IMR-90 (cell line): ENCODE data around the gene UBASH3A. TPM values are rescaled to one million over a fixed set of nuclear protein-coding genes. Genes with fewer than 3 reads are reported as not detected.
A peak's percentile ranks its signal among the peaks of the same experiment; 100 is the strongest.

ENCODE experiments used
- ATAC-seq: fragments of 200-7000 bp; cut with Tn5 transposase; 2 replicates; pipeline ENCODE4 v1.9.1; 2020; ENCODE audit warnings: low read depth, mild to moderate bottlenecking, moderate library complexity
- BruUV-seq: library from RNA; stranded (reverse); fragments of 400-500 nt; replicated peaks from 2 replicates; lab custom pipeline; 2021; lab: Mats Ljungman, UMichigan
- CTCF ChIA-PET: fragments of 300-600 bp; formaldehyde crosslinking; extraction: SDS; loops from one replicate; lab custom pipeline; 2021; ENCODE audit warnings: antibody characterized with exemption; lab: Yijun Ruan, JAX
- POLR2A ChIA-PET: fragments of 300-600 bp; sonication (Branson Sonifier 250); formaldehyde crosslinking; loops from one replicate; lab custom pipeline; 2022; ENCODE audit warnings: antibody characterized with exemption; ENCODE audit not compliant: unreplicated experiment; lab: Charles Lee
- DNase-seq: peaks from one replicate; pipeline ENCODE4 v3.0.0; 2013
- H2AFZ ChIP-seq: replicated peaks from 2 replicates; pipeline ENCODE3; 2013; ENCODE audit warnings: low read length, mild to moderate bottlenecking; ENCODE audit not compliant: poor library complexity
- H2AK5ac ChIP-seq: 2 replicates; pipeline ENCODE4 v1.6.1; 2013; ENCODE audit warnings: low read depth, low read length, inconsistent platforms
- H2AK9ac ChIP-seq: replicated peaks from 2 replicates; pipeline ENCODE3; 2013; ENCODE audit warnings: mild to moderate bottlenecking, low read depth, low read length, moderate library complexity; ENCODE audit not compliant: poor library complexity
- H2BK120ac ChIP-seq: 2 replicates; pipeline ENCODE4 v1.6.1; 2013; ENCODE audit warnings: low read depth, low read length, inconsistent platforms
- H2BK15ac ChIP-seq: 3 replicates; pipeline ENCODE4 v1.6.1; 2013; ENCODE audit warnings: low read depth, low read length, inconsistent platforms
- H2BK20ac ChIP-seq: 2 replicates; pipeline ENCODE4 v1.6.1; 2013; ENCODE audit warnings: low read depth, mild to moderate bottlenecking, inconsistent platforms, low read length, moderate library complexity
- H2BK5ac ChIP-seq: 2 replicates; pipeline ENCODE4 v1.6.1; 2013; ENCODE audit warnings: mild to moderate bottlenecking, low read depth, low read length, inconsistent platforms; ENCODE audit not compliant: poor library complexity, severe bottlenecking
- H3K14ac ChIP-seq: replicated peaks from 2 replicates; pipeline ENCODE4 v1.6.1; 2013; ENCODE audit warnings: low read depth, low read length, inconsistent platforms
- H3K18ac ChIP-seq: 2 replicates; pipeline ENCODE4 v1.6.1; 2013; ENCODE audit warnings: low read depth, low read length, control low read depth
- H3K23ac ChIP-seq: 2 replicates; pipeline ENCODE4 v1.6.1; 2013; ENCODE audit warnings: low read depth, low read length, inconsistent platforms
- H3K27ac ChIP-seq: 2 replicates; pipeline ENCODE4 v1.5.1; 2013; ENCODE audit warnings: mild to moderate bottlenecking, control low read depth, low read length; ENCODE audit not compliant: insufficient read depth
- H3K27me3 ChIP-seq: 2 replicates; pipeline ENCODE4 v1.6.1; 2013; ENCODE audit warnings: low read length; ENCODE audit not compliant: control insufficient read depth, insufficient read depth
- H3K36me3 ChIP-seq: 2 replicates; pipeline ENCODE4 v1.6.1; 2013; ENCODE audit warnings: low read length, mixed read lengths; ENCODE audit not compliant: control insufficient read depth, insufficient read depth
- H3K4ac ChIP-seq: 2 replicates; pipeline ENCODE4 v1.6.1; 2013; ENCODE audit warnings: low read depth, low read length, inconsistent platforms
- H3K4me1 ChIP-seq: 2 replicates; pipeline ENCODE4 v1.6.1; 2013; ENCODE audit warnings: low read length, mixed read lengths; ENCODE audit not compliant: control insufficient read depth, insufficient read depth
- H3K4me2 ChIP-seq: 2 replicates; pipeline ENCODE4 v1.6.1; 2013; ENCODE audit warnings: low read depth, mild to moderate bottlenecking, control low read depth, low read length, moderate library complexity
- H3K4me3 ChIP-seq: 2 replicates; pipeline ENCODE4 v1.5.1; 2013; ENCODE audit warnings: low read depth, mild to moderate bottlenecking, control low read depth, low read length, moderate library complexity; ENCODE audit not compliant: insufficient read depth
- H3K56ac ChIP-seq: 2 replicates; pipeline ENCODE4 v1.6.1; 2013; ENCODE audit warnings: low read length, inconsistent platforms; ENCODE audit not compliant: insufficient read depth; ENCODE audit errors: extremely low read depth
- H3K79me1 ChIP-seq, 2 experiments: 2 replicates each; pipeline ENCODE4 v1.6.1; 2013; ENCODE audit warnings: low read length in 2 of 2, inconsistent platforms in 1 of 2, low read depth in 1 of 2
- H3K9ac ChIP-seq: 2 replicates; pipeline ENCODE4 v1.6.1; 2013; ENCODE audit warnings: low read depth, low read length, control low read depth
- H3K9me1 ChIP-seq: 2 replicates; pipeline ENCODE4 v1.6.1; 2013; ENCODE audit warnings: low read length, inconsistent platforms; ENCODE audit not compliant: insufficient read depth
- H3K9me3 ChIP-seq: 2 replicates; pipeline ENCODE4 v1.6.1; 2013; ENCODE audit warnings: low read length; ENCODE audit not compliant: control insufficient read depth, insufficient read depth
- H4K20me1 ChIP-seq: 2 replicates; pipeline ENCODE4 v1.6.1; 2013; ENCODE audit warnings: low read length, inconsistent platforms; ENCODE audit not compliant: insufficient read depth
- H4K5ac ChIP-seq: 2 replicates; pipeline ENCODE4 v1.6.1; 2013; ENCODE audit warnings: mild to moderate bottlenecking, low read depth, low read length, control low read depth
- H4K8ac ChIP-seq, 2 experiments: 2 replicates each; pipeline ENCODE4 v1.6.1; 2013; ENCODE audit warnings: low read depth in 2 of 2, low read length in 2 of 2, control low read depth in 1 of 2, inconsistent platforms in 1 of 2
- H4K91ac ChIP-seq: 2 replicates; pipeline ENCODE4 v1.6.1; 2013; ENCODE audit warnings: low read depth, low read length, inconsistent platforms; ENCODE audit not compliant: insufficient read depth
- BHLHE40 ChIP-seq: fragments of 150-350 bp; IDR thresholded peaks from 2 replicates; pipeline ENCODE4 v1.6.1; 2016; ENCODE audit warnings: mild to moderate bottlenecking, low read depth, low read length
- CEBPB ChIP-seq: IDR thresholded peaks from 2 replicates; pipeline ENCODE4 v1.6.1; 2012; ENCODE audit warnings: low read depth, low read length, improper control_type of control experiment
- CHD1 ChIP-seq: IDR thresholded peaks from 2 replicates; pipeline ENCODE4 v1.6.1; 2012; ENCODE audit warnings: low read depth, low read length, improper control_type of control experiment
- CTCF ChIP-seq: conservative IDR thresholded peaks from 2 replicates; pipeline ENCODE4 v1.5.1; 2012; ENCODE audit warnings: mild to moderate bottlenecking, low read depth, low read length, improper control_type of control experiment
- ELK1 ChIP-seq: fragments of 150-350 bp; IDR thresholded peaks from 2 replicates; pipeline ENCODE4 v1.6.1; 2016; ENCODE audit warnings: low read depth, mild to moderate bottlenecking, low read length, moderate library complexity, borderline replicate concordance
- FOS ChIP-seq: fragments of 150-350 bp; IDR thresholded peaks from 2 replicates; pipeline ENCODE4 v1.6.1; 2016; ENCODE audit warnings: low read depth, low read length
- MAFK ChIP-seq: IDR thresholded peaks from 2 replicates; pipeline ENCODE4 v1.6.1; 2012; ENCODE audit warnings: low read depth, low read length, improper control_type of control experiment
- MAZ ChIP-seq: IDR thresholded peaks from 2 replicates; pipeline ENCODE4 v1.6.1; 2012; ENCODE audit warnings: low read depth, mild to moderate bottlenecking, low read length, improper control_type of control experiment, moderate library complexity, borderline replicate concordance
- MXI1 ChIP-seq: IDR thresholded peaks from 2 replicates; pipeline ENCODE4 v1.6.1; 2012; ENCODE audit warnings: low read depth, mild to moderate bottlenecking, low read length, moderate library complexity, borderline replicate concordance
- NFE2L2 ChIP-seq: fragments of 150-350 bp; IDR thresholded peaks from 2 replicates; pipeline ENCODE4 v1.6.1; 2016; ENCODE audit warnings: low read depth, mild to moderate bottlenecking, low read length
- RAD21 ChIP-seq: IDR thresholded peaks from 2 replicates; pipeline ENCODE4 v1.6.1; 2012; ENCODE audit warnings: low read length, improper control_type of control experiment
- RCOR1 ChIP-seq: IDR thresholded peaks from 2 replicates; pipeline ENCODE4 v1.6.1; 2012; ENCODE audit warnings: mild to moderate bottlenecking, low read length, improper control_type of control experiment; ENCODE audit not compliant: insufficient replicate concordance
- RFX5 ChIP-seq: IDR thresholded peaks from 2 replicates; pipeline ENCODE4 v1.8.0; 2012; ENCODE audit warnings: low read depth, mild to moderate bottlenecking, low read length, moderate library complexity
- SMC3 ChIP-seq: fragments of 150-350 bp; IDR thresholded peaks from 2 replicates; pipeline ENCODE4 v1.6.1; 2016; ENCODE audit warnings: low read depth, mild to moderate bottlenecking, antibody characterized with exemption, low read length, moderate library complexity
- USF2 ChIP-seq: fragments of 150-350 bp; IDR thresholded peaks from 2 replicates; pipeline ENCODE4 v1.6.1; 2017; ENCODE audit warnings: mild to moderate bottlenecking, antibody characterized with exemption, low read length, low read depth
- WGBS, 2 experiments: methylation state at CpG; one replicate each; pipeline versions ENCODE4 v1.1.5 to v1.1.7; 2013; ENCODE audit warnings: missing lambda C conversion rate in 2 of 2; ENCODE audit not compliant: insufficient read length in 1 of 2; ENCODE audit errors: extremely low coverage in 2 of 2; 5-methylcytosine and 5-hydroxymethylcytosine counted together
- dilution Hi-C: fragments of 300-500 bp; cut with HindIII; formaldehyde crosslinking; loops from one replicate; pipeline ENCODE4 v1.14.3; 2018; ENCODE audit warnings: low sequenced_read_pairs; ENCODE audit not compliant: unreplicated experiment
- in situ Hi-C: fragments of 300-500 bp; cut with MboI; formaldehyde crosslinking; loops from 3 replicates; pipeline ENCODE4 v1.14.3; 2019; ENCODE audit warnings: low sequenced_read_pairs, inconsistent platforms, mixed read lengths
- intact Hi-C: fragments of 100-400 bp; cut with micrococcal nuclease; formaldehyde crosslinking; loops from 2 replicates; pipeline ENCODE4 v1.10.0; 2022
- polyA plus RNA-seq, 3 experiments: library from polyadenylated mRNA; depleted of rRNA; stranded (reverse); fragments of >200 nt; gene quantifications; 2 replicates each; pipeline ENCODE4 v1.2.3, GENCODE V29; 2012; ENCODE audit warnings: low replicate concordance in 1 of 3
- total RNA-seq: library from RNA; depleted of rRNA; stranded (reverse); fragments of >200 nt; gene quantifications from 2 replicates; pipeline ENCODE4 v1.2.3, GENCODE V29; 2012

UBASH3A gene
- total and polyA plus RNA-seq, 2 of the 4 experiments (the other 2 are of a cell fraction), result not detected

- H3K4me3 ChIP-seq, result no peak overlapping the region
- CTCF ChIA-PET, result no interaction called here
- no peak for TF ChIP-seq CEBPB
- TF ChIP-seq ELK1, result no peak
- no peak for TF ChIP-seq FOS
- no peak for TF ChIP-seq USF2
- no peak for TF ChIP-seq RFX5
- TF ChIP-seq CHD1, result no peak
- no peak for TF ChIP-seq MAZ
- TF ChIP-seq CTCF, result no peak
- no peak for TF ChIP-seq RCOR1
- no peak for TF ChIP-seq MAFK
- TF ChIP-seq NFE2L2, result no peak
- no peak for TF ChIP-seq BHLHE40
- no peak for TF ChIP-seq MXI1
- no peak for TF ChIP-seq RAD21
- TF ChIP-seq SMC3, result no peak
These were observed 63.7 kb downstream of the UBASH3A start for GRCh38 chr21:42467140-42467983.

More at GRCh38 chr21:42467140-42467983, 63.7 kb downstream of the UBASH3A start:
- no peak overlapping the region; the same call in 1 of the 2 replicates for H3K4me2 ChIP-seq
- no peak overlapping the region for H2BK20ac ChIP-seq
- DNase-seq, result peak; percentile 7
- H2BK15ac ChIP-seq, result no peak overlapping the region
- H3K4ac ChIP-seq, result no peak overlapping the region
- H3K9ac ChIP-seq, result no peak overlapping the region
- H3K18ac ChIP-seq, result no peak overlapping the region
- no peak overlapping the region for H2BK120ac ChIP-seq
- H4K8ac ChIP-seq, result no peak overlapping the region
- H3K79me1 ChIP-seq, result no peaks in the 10 kb centered on the region
- peaks cover 7% of the 10 kb centered on the region for H3K27me3 ChIP-seq
- H4K20me1 ChIP-seq, result no peaks in the 10 kb centered on the region
- no peak for ATAC-seq
- H3K9me3 ChIP-seq, result no peaks in the 10 kb centered on the region
- WGBS, 2 experiments, result 10% methylated on average over 5 of the region's 12 CpGs; no CpG with 5 or more reads in 1 of the 2 experiments
- no peak overlapping the region for H3K56ac ChIP-seq
- H3K14ac ChIP-seq, result no peak overlapping the region
- intact Hi-C loops, result no loop called here
- H2BK5ac ChIP-seq, result no peak overlapping the region
- dilution Hi-C loops, result no loop called here
- H3K36me3 ChIP-seq, result no peaks in the 10 kb centered on the region
- H3K27ac ChIP-seq, result no peak overlapping the region
- H3K9me1 ChIP-seq, result no peaks in the 10 kb centered on the region
- no peak overlapping the region for H2AK5ac ChIP-seq
- H4K91ac ChIP-seq, result no peak overlapping the region
- H3K23ac ChIP-seq, result no peak overlapping the region
- POLR2A ChIA-PET, result no interaction called here
- in situ Hi-C loops, result no loop called here
- H3K4me1 ChIP-seq, result no peaks in the 10 kb centered on the region
- H4K5ac ChIP-seq, result no peak overlapping the region
- H2AK9ac ChIP-seq, result no peak overlapping the region
- BruUV-seq, result no TSS peak
- H2AFZ ChIP-seq, result no peak overlapping the region
